Skeletal muscle cell (primary cell): ENCODE results near the gene SCAP.
"Not testable (repeated sequence)": the region's sequence is repeated elsewhere in the genome, so short reads cannot be mapped to it uniquely, and the experiment has no call there.

Experiments
- DNase-seq: peaks from one replicate; pipeline ENCODE4 v3.0.0-alpha.2; 2010; ENCODE audit warnings: low read depth
- H3K4me3 ChIP-seq: 2 replicates; pipeline ENCODE4 v1.5.1; 2011; ENCODE audit warnings: low read depth, mild to moderate bottlenecking, control low read depth, low read length, moderate library complexity

SCAP gene

DNA sequence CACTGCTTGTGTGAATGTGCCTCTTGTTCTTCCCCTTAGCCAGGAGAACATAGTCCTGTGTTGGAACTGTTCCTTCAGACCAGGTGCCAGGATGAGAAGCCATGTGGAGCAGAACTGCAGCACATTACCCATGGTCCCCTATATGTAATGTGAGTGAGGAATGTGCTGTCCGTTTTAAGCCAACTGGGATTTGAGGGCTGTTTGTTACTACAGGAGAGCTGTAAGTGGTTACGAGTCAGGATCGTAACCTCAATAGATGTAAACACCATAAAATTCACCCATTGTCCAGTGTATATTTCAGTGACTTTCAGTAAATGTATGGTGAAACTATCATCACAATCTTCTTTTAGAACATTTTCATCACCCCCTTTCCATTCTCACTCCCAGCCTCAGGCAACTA, 10.1 kb upstream of the SCAP start:
- DNase-seq: peak; percentile 41
- no peak overlapping the region for H3K4me3 ChIP-seq

DNA sequence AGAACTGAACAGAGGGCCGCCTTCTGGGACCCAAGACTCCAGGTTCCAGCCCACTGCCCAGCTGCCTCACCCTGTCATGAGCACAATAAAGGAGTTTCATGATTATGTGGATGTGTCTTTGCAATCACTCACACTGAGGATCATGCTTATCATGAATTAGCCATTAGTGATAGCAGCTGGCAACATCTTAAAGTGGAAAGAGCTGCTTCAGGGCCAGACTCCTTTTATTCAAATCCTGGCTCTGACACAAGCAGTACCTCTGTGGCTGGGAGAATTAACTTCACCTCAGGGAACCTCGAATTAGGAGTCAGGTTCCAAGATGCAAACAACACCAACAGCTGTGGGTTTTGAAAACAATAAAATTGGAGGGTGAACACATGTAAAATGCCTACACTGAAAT, 6.6 kb upstream of the SCAP start:
- no peak overlapping the region for H3K4me3 ChIP-seq

DNA sequence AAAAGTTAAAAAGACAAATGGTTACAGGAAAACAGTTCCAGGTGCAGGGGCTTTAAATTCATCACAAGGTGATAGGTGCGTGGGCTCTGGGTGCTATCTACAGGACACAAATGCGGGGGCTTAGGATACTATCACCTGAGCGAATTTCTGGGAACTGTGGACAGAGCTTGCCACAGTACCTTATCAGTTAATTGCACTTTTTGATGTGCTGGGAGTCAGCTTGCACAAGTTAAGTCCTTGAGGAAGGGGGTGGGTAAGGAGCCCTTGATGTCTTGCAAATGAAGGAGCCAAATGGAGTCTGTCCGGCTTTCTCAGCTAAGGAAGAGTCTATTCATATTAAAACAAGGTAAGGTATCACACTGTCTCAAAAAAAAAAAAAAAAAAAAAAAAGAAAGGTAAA, 6.0 kb upstream of the SCAP start:
- not testable (repeated sequence) for H3K4me3 ChIP-seq, DNase-seq

More for the DNA sequence above, 6.6 kb upstream of the SCAP start:
- DNase-seq: no peak

DNA sequence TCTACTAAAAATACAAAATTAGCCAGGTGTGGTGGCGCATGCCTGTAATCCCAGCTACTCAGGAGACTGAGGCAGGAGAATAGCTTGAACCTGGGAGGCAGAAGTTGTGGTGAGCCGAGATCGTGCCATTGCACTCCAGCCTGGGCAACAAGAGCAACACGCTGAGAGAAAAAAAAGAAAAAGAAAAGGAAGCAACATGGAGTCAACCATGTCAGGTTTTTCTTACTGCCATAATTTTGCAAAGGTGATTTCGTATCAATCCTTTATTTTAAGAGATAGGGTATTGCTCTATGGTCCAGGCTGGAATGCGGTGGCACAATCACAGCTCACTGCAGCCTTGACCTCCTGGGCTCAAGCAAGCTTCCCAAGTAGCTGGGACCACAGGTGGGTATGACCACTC, 4.5 kb upstream of the SCAP start:
- DNase-seq, H3K4me3 ChIP-seq: not testable (repeated sequence)

DNA sequence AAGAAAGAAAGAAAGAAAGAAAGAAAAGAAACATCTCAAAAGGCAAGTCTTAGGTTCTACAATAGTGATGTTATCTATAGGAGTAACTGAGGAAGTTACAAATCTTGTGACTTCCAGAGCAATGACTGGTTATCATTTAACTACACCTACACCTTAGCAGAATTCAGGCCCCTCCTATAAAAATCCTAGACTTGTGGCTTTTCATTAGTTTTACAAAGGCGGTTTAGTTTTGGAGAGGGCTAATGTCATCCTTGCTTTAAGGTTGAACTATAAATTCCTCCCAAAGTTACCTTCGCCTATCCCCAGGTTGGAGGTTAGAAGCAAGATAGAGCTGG, 4.1 kb upstream of the SCAP start:
- no peak overlapping the region for H3K4me3 ChIP-seq
- DNase-seq: no peak

DNA sequence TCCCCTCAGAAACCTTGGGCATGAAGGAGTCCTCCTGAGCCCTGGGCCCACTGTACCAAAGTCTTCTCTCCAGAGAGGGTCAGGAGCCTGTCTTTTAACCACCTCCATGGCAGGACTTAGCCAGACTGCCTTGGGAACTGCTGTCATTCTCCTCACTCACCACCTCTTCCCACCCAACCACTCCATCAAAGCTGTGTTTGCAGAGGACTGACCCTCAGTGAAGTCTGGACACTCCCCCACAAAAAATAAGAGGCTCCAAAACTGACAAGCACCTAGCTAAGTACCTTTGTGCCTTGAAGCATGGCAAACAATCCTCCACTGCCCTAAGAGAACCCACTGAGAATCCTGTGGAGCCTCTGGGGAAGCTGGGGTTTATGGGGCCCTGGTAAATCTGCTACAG, 2.3 kb upstream of the SCAP start:
- no peak for DNase-seq
- H3K4me3 ChIP-seq: no peak overlapping the region

DNA sequence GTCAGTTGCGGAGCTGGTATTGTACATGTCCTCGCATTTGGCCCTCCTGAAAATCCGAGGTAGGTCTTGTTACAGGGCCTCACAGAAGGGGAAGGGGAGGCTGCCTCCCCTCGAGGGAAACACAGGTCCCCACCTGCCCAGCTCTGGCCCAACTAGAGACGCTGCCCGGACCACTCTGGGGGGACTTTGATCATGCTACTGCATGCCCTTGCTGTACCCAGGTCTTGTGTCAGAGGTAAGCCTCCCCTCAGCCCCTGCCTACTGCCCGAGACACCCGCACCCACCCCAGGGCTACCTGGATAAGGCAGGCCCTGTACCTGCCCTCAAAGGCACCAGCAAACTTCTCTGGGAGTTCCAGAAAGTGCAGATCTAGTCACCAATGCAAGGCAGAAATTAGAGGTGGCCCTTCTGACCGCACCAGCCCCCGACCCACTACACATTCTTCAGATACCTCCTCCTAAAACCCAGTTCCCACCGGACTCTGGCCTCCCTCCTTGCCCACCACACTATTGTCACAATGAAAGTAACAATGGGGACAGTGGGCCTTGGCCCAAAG, 981 bp upstream of the SCAP start:
- H3K4me3 ChIP-seq: no peak overlapping the region
- no peak for DNase-seq

DNA sequence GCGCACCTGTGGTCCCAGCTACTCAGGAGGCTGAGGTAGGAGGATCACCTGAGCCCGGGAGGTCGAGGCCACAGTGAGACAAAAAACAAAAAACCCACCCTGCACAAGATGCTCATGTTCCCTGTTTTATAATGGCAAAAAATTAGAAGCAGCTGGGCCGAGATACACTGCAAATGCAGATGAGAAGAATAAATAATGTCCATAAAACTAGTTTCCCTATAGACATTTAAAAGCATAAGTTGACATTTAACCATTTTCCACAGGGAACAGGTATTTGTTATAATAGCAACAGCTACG, 537 bp upstream of the SCAP start:
- H3K4me3 ChIP-seq: peak overlapping the region; percentile 88
- no peak for DNase-seq

DNA sequence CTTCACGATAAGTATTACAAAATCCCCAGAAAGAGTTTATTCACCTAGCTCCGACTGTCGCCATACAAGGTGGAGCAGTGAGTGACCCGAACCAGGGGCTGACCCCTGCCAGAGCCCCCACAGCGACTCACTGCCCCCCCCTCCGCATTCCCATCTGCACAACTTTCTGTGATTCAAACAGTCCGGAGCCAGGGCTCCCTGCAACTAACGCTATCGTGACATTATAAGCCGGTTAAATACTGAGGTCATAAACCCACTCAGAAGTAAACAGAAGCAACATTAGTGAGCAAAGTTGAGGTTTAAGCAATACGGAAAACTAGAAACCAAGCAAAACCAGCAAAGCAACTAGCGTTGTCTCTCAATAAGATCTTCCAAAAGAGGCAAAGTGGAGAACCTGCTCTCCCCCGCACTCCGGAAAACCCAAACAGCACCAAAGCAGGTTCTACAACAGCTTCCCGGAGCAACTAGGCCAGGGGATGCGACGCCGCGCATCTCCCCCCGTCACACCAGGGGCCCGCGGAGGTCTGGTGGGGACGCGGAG, 642 bp downstream of the SCAP start:
- H3K4me3 ChIP-seq: peak overlapping the region; percentile 88
- no peak for DNase-seq

DNA sequence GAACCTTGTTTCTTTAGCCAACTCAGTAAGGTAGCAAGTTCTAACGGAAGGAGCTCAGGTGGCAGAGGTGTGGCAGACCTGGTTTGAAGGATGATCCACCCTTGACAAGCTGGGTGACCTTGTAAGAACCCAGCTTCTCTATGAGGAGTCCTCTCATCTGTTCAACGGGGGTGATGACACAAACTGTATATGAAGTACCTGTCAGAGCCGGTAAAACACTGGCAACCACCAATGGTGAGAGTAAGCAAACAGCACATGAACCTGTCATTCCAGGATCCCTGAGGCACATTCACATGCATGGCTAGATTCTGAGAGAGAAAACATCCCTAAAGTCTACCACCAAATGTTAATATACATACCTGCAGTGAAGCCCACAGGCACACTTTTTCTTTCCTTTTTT, 2.4 kb downstream of the SCAP start:
- no peak for DNase-seq
- no peak overlapping the region for H3K4me3 ChIP-seq

DNA sequence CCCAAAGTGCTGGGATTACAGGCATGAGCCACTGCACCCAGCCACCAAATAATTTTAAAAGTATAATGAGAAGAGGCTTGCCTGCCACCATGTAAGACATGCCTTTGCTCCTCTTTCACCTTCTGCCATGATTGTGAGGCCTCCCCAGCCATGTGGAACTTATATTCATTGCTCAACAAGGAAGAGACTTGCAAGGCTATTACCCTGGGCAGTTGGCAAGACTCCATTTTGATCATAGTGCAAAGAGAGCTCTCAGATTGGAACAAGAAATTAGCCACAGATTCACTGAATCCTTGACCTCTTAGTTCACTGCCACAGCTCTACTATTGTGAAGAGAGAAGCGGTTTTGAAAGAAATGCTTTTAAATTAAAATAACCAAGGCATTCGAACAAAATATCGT, 6.1 kb downstream of the SCAP start:
- no peak for DNase-seq
- no peak overlapping the region for H3K4me3 ChIP-seq

DNA sequence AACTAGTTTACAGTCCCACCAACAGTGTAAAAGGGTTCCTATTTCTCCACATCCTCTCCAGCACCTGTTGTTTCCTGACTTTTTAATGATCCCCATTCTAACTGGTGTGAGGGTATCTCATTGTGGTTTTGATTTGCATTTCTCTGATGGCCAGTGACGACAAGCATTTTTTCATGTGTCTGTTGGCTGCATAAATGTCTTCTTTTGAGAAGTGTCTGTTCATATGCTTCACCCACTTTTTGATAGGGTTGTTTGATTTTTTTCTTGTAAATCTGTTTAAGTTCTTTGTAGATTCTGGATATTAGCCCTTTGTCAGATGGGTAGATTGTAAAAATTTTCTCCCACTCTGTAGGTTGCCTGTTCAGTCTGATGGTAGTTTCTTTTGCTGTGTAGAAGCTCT, 7.4 kb downstream of the SCAP start:
- DNase-seq, H3K4me3 ChIP-seq: not testable (repeated sequence)

DNA sequence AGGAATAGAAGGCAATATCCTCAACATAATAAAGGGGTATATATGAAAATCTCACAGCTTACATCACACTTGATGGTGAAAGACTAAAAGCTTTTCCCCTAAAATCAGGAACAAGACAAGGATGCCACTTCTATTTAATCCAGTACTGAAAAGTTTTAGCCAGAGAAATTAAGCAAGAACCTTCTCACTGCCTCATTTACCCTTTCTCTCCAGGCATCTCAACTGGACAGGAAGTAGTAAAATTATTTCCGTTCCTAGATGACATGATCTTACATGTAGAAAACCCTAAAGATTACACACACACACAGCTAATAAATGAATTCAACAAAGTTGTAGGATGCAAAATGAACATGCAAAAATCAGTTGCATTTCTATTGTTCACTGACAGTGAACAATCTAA, 11.2 kb downstream of the SCAP start:
- DNase-seq: no peak

DNA sequence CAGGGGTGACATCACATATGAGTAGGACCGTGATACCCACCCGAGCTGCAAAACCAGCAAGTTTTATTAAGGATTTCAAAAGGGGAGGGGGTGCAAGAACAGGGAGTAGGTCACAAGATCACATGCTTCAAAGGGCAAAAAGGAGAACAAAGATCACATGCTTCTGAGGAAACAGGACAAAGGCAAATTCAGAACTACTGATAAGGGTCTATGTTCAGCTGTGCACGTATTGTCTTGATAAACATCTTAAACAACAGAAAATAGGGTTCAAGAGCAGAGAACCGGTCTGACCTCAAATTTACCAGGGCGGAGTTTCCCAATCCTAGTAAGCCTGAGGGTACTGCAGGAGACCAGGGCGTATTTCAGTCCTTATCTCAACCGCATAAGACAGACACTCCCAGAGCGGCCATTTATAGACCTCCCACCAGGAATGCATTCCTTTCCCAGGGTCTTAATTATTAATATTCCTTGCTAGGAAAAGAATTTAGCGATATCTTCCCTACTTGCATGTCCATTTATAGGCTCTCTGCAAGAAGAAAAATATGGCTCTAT, 16.1 kb downstream of the SCAP start:
- not testable (repeated sequence) for DNase-seq, H3K4me3 ChIP-seq

More for the DNA sequence above, 11.2 kb downstream of the SCAP start:
- no peak overlapping the region for H3K4me3 ChIP-seq

DNA sequence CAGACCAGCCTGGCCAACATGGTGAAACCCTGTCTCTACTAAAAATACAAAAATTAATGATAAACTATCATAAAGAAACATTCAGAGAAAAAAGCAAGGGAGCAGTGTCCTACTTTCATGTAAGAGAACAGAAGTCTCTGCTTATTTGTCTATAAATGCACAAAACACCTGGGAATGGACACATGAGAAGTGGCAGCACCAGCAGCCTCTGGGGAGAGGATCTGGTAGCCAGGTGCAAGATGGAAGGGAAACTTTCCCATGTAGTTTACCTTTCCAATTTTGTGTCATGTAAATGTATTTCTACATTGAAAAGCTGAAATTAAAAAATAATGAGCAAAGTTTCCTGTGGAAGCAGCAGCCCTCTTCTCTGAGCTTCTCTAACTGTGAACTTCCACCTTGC, 18.8 kb downstream of the SCAP start:
- DNase-seq: no peak
- H3K4me3 ChIP-seq: no peak overlapping the region

DNA sequence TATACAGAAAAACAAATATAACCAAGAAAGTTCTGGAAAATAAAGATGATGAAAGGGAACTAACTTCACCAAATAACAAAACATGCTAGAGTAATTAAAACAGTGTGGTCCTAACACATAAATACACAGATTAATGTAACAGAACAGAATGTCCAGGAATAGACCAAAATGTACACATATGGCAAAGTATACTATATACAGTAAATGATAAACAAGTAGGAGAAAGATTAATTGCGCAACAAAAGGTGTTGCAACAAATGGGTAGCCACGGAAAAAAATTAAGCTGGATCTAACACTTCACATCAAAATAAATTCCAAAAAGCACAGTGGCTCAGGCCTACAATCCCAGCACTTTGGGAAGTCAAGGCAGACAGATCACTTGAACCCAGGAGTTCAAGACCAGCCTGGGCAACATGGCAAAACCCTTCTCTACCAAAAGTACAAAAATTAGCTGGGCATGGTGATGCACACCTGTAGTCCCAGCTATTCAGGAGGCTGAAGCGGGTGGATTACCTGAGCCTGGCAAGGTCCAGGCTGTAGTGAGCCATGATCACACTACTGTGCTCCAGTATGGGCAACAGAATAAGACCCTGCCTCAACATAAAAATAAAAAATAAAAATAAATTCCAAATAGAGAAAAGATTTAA, 19.8 kb downstream of the SCAP start:
- no peak overlapping the region for H3K4me3 ChIP-seq
- DNase-seq: no peak

DNA sequence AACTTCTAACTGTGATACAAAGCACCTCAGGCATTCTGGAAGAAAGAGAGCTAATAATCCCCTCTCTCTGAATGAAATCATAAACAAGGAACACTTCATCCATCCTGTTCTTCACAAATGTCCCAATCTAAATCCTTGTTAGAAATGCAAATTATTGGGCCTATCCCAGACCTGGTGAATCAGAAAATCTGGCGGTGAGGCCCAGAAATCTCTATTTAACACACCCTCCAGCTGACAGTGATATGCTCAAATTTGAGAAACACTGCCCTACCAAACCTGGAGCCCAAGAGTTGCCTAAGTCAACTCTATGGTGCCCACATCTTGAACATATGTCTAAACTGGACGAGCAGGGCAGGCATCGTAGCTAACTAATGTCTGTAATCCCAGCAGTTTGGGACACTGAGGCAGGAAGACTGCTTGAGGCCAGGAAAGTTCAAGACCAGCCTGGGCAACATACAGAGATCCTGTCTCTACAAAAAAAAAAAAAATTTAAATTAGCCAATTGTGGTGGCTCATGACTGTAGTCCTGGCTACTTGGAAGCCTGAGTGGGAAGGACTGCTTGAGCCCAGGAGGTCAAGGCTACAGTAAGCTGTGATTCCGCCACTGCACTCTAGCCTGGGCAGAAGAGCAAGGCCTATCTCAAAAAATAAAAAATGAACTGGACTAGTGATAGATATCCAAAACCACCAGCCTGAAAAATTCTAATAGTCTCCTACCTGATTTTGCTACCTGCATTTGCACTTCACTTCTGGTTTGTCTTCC, 23.1 kb downstream of the SCAP start:
- H3K4me3 ChIP-seq: no peak overlapping the region
- DNase-seq: no peak

DNA sequence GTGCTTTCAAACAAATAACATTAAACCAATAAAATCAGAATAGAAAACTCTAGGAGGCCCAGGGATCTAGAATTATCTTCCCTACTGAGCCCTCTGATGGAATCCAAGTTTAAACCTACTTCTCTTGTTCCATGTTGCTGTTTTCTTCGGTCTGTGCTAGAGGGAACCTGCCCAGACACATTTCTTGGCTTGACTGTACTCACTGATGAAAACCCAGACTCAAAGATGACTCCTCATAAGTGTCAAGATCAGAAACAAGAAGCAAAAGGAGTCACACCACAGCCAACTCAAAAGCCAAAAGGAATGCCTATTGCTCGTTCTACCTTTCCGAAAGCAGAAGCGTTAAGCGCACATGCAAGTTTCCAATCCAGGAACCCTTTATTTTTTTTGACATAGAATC, 31.6 kb downstream of the SCAP start:
- DNase-seq: no peak
- H3K4me3 ChIP-seq: no peak overlapping the region

DNA sequence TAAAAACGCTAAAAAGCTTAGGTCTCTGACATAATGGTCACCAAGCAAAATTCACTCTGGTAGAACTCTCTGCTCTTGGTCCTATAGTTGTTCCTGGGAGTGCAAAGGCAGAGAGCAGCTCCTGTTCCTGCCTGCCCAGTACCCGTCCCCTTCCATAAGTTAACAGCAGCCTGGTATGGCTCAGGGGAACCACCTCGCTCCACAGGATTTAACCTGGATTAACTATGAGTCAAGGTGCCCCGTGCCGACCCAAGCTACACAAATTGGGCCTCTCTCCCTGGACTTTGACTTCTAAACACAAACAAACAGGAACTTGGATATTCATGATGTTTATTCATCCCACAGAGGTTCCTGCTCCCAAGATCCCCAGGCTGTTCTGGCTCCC, 32.1 kb downstream of the SCAP start:
- H3K4me3 ChIP-seq: no peak overlapping the region

DNA sequence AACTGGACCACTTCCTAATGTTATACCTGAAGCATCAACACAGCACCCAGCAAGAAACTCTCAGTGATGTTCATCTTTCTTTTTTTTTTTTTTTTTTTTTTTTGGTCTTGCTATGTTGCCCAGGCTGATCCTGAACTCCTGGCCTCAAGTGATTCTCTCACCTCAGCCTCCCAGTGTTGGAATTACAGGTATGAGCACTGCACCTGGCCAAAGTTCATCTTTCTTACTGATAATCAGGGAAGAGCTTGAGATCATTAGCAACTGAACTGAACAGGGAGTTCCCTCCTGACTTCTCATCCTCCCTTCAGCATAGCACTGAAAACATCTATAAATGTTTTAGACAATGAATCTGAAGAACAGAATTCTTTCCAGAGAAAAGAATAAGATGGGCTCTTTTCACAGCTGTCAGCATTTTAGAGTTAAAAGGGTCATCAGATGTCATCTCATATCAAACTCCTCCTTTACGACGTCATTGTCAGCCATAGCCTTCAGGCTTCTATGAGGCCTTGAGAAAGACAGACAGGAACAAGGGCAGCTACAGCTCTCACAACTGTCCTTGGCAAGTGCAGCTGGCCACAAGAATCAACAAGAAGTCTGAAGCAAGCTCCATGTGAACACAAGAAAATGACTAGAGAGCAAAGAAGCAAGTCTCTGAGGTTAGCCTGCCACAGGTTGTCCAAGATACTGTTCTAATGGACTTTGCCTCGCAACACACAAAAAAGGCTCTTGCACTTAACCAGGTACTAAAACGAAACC, 33.8 kb downstream of the SCAP start:
- no peak for DNase-seq
- H3K4me3 ChIP-seq: no peak overlapping the region

More for the DNA sequence above, 32.1 kb downstream of the SCAP start:
- DNase-seq: no peak
